Neuron (in vitro differentiated cells): ENCODE measurements around the gene RFNG.

Experiments used
- H2AFZ ChIP-seq: one replicate; pipeline ENCODE4 v1.6.1; 2013; ENCODE audit warnings: low read depth, mild to moderate bottlenecking, inconsistent platforms, low read length, moderate library complexity
- H3K27me3 ChIP-seq: one replicate; pipeline ENCODE4 v1.6.1; 2013; ENCODE audit warnings: low read length; ENCODE audit not compliant: insufficient read depth
- H3K36me3 ChIP-seq: one replicate; pipeline ENCODE4 v1.6.1; 2013; ENCODE audit warnings: low read length; ENCODE audit not compliant: insufficient read depth
- H3K4me1 ChIP-seq: one replicate; pipeline ENCODE4 v1.6.1; 2013; ENCODE audit warnings: low read length; ENCODE audit not compliant: insufficient read depth
- H3K4me3 ChIP-seq: 2 replicates; pipeline ENCODE4 v1.5.1; 2013; ENCODE audit warnings: mild to moderate bottlenecking, low read length, moderate library complexity
- H3K9me3 ChIP-seq: one replicate; pipeline ENCODE4 v1.6.1; 2013; ENCODE audit warnings: low read length

Gene RFNG

GRCh38 chr17:81999587-81999975 is 52.0 kb downstream of the RFNG start:
- H2AFZ ChIP-seq, result no peak overlapping the region
- H3K4me3 ChIP-seq, result no peak overlapping the region
- H3K4me1 ChIP-seq, result peaks cover 14% of the 10 kb centered on the region
- no peaks in the 10 kb centered on the region for H3K9me3 ChIP-seq
- peaks cover 5% of the 10 kb centered on the region for H3K36me3 ChIP-seq
- no peaks in the 10 kb centered on the region for H3K27me3 ChIP-seq

GRCh38 chr17:81998691-81999438 is 52.7 kb downstream of the RFNG start:
- peaks cover 5% of the 10 kb centered on the region for H3K36me3 ChIP-seq
- no peak overlapping the region for H2AFZ ChIP-seq
- no peaks in the 10 kb centered on the region for H3K27me3 ChIP-seq
- no peak overlapping the region for H3K4me3 ChIP-seq
- H3K4me1 ChIP-seq, result peaks cover 16% of the 10 kb centered on the region
- no peaks in the 10 kb centered on the region for H3K9me3 ChIP-seq

DNA sequence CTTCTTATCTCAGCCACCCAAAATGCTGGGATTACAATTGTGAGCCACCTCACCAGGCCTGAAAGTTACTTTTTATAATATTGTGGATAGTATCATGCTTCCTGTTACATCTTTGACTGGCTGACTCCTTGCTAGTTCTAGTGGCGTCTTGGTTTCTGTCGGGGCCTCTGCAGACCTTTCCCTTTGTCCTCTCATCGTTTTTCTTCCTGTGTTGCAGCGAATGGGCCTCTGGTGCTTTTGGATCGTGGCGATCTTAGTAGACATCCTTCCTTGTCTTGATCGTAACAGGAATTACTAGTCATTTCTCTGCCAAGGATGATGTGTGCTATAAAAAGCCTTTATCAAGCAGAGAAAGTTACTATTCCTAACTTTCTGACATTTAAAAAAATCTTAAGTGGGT is 53.4 kb downstream of the RFNG start:
- Histone ChIP-seq H3K9me3 (no peaks in the 10 kb centered on the region), H3K27me3 (no peaks in the 10 kb centered on the region), H2AFZ (no peak overlapping the region), H3K4me3 (no peak overlapping the region), H3K4me1 (peaks cover 11% of the 10 kb centered on the region), H3K36me3 (peaks cover 5% of the 10 kb centered on the region)
